LNCaP clone FGC (cell line): ENCODE results near the gene TMEM232.

Source experiments
- DNase-seq: peaks from one replicate; pipeline ENCODE4 v3.0.0-alpha.2; 2011; ENCODE audit warnings: low read depth
- H3K4me3 ChIP-seq: 2 replicates; pipeline ENCODE4 v1.5.1; 2011; ENCODE audit warnings: mild to moderate bottlenecking, low read depth, low read length, control low read depth
- TF ChIP-seq, protein P1 (sequence below): IDR thresholded peaks from 2 replicates; pipeline ENCODE4 v1.5.1; 2012; ENCODE audit warnings: mild to moderate bottlenecking; ENCODE audit not compliant: control insufficient read depth, insufficient read depth; ENCODE audit errors: extremely low read depth

Gene TMEM232

DNA sequence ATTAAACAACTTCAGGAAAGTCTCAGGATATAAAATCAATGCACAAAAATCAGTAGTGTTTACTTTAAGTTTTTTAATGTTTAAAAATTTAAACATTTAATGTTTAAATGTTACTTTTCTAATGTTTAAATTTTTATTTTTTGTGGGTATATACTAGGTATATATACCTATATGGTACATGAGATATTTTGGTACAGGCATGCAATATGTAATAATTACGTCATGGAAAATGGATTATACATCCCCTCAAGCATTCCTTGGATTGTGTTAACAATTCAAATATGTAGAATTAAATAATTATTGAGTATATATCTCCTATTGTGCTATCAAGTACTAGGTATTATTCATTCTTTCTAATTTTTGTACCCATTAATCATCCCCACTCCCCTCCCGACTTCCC lies 291.3 kb downstream of the TMEM232 start:
- no peak for DNase-seq
- TF ChIP-seq, protein P1, sequence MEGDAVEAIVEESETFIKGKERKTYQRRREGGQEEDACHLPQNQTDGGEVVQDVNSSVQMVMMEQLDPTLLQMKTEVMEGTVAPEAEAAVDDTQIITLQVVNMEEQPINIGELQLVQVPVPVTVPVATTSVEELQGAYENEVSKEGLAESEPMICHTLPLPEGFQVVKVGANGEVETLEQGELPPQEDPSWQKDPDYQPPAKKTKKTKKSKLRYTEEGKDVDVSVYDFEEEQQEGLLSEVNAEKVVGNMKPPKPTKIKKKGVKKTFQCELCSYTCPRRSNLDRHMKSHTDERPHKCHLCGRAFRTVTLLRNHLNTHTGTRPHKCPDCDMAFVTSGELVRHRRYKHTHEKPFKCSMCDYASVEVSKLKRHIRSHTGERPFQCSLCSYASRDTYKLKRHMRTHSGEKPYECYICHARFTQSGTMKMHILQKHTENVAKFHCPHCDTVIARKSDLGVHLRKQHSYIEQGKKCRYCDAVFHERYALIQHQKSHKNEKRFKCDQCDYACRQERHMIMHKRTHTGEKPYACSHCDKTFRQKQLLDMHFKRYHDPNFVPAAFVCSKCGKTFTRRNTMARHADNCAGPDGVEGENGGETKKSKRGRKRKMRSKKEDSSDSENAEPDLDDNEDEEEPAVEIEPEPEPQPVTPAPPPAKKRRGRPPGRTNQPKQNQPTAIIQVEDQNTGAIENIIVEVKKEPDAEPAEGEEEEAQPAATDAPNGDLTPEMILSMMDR, result no peak
- H3K4me3 ChIP-seq, result no peak overlapping the region

DNA sequence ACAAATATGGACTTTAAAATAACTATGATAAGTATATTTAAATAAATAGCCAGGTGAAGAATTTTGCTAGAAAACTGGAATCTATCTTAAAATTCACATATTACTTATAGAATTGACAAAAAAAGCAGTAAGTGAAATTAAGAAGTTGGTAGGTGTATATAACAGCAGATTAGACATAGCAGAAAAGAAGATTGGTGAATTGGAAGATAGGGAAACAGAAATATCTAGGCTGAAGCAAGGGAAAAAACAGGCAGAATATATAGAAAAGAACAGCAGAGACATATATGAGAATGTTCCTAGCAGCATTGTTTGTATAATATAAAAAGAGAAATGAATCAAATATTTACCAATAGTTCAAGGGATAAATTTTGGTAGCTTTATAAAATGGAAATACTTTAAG lies 294.9 kb downstream of the TMEM232 start:
- TF ChIP-seq, protein P1, result no peak
- no peak for DNase-seq

DNA sequence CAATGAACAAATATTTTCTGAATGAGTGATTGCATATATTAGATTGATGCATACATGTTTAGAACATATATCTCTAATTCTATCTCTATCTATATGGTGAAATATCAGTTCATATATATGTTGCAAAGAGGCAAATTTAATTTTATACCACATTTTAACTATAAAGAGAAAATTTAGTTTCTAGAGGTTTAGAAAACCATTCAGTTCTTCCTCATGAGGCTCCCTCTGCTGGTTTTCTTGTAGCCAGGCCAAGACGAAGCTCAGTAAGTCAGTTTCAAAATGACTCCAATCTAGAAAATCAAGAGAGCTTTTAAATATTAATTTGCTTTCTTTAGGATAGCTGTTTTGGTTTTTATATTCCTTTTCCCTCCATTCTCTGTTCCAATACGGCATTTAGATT lies 312.1 kb downstream of the TMEM232 start:
- TF ChIP-seq, protein P1, result peak; percentile 46
- no peak for DNase-seq
- no peak overlapping the region for H3K4me3 ChIP-seq

More for the DNA sequence above, 294.9 kb downstream of the TMEM232 start:
- H3K4me3 ChIP-seq, result no peak overlapping the region

DNA sequence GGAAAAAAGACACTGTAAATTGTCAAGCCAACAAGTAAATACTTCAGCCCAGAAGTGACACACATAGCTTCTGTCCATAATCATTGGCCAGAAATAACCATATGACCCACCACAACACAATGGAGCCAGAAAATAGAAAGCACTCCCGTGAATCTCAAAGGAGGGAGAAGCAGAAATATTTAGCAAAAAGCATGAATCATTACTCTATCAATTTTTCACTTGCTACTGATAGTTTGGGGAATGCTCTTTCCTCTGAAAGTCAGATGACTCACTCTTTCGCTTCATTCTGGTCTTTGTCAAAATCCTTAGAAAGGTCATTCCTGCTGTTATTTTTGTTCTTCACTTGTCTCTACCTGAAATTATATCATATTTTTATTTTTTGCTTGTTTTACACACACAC lies 312.6 kb downstream of the TMEM232 start:
- TF ChIP-seq, protein P1, result no peak
- no peak overlapping the region for H3K4me3 ChIP-seq
- no peak for DNase-seq

DNA sequence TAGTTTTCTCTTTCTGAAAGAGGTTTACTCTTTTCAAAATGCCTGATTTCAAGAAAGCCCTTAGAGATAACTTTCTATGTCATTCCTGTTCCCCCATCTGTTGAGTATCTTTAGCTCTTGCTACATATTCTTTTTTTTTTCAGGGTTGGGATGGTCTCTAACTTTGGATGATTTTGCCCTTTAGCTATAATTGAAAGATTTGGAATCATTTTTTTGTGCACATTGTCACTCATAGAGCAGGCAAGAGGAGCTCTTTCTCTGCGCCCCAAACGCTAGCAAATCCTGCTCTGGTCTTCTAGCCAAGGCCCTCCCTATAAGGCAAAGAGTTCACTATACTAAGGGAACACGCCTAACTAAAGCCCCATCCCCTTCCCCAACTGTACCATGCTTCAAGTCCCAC lies 316.9 kb downstream of the TMEM232 start:
- H3K4me3 ChIP-seq, result no peak overlapping the region
- no peak for DNase-seq
- TF ChIP-seq, protein P1, result no peak

DNA sequence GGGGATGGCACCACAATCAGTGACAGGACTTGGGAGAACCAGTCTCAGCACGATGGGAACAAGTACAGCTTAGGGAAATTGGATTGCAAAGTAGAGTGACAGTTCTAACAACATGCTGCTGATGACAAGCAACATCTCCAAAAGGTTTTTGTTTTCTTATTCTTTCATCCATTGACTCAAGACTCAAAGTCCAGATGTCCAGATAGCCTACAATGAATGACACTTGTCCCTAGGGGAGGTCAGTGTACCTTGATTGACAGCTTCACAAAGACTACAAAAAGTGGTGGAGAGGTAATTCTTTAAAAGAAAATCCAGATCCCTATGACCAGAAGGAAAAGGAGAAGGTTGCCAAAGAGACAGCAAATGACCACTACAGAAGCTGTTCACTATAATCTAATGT lies 323.9 kb downstream of the TMEM232 start:
- H3K4me3 ChIP-seq, result no peak overlapping the region
- no peak for DNase-seq
- TF ChIP-seq, protein P1, result no peak

DNA sequence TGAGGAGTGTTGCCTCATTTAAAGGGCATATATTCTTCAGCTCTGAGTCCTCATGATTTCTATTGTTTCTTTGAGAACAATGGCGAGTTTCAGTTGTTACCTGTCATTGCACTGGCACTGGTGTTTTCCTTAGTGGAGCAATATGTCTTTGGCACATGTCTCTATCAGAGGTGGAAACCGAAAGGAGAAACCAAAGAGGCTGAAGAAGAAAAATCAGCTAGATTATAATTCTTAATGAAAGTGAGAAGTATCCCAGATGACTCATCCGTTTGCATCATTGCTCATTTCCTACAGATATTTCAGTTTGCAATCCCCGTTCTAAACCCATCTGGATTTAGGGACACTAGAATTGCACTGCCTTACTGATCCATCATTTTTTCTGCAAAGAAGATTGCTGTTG lies 324.6 kb downstream of the TMEM232 start:
- no peak overlapping the region for H3K4me3 ChIP-seq
- DNase-seq, result no peak
- TF ChIP-seq, protein P1, result no peak
